Islet of Langerhans (tissue), 1 donor: ENCODE measurements around the gene KDM4D.
"Not testable (repeated sequence)": the region's sequence is repeated elsewhere in the genome, so short reads cannot be mapped to it uniquely, and the experiment has no call there.

Experiments used
- FAIRE-seq: peaks from one replicate; lab custom pipeline; 2011; peaks lifted over from hg19 to GRCh38; lab: Jason Lieb, UNC

Gene KDM4D

DNA sequence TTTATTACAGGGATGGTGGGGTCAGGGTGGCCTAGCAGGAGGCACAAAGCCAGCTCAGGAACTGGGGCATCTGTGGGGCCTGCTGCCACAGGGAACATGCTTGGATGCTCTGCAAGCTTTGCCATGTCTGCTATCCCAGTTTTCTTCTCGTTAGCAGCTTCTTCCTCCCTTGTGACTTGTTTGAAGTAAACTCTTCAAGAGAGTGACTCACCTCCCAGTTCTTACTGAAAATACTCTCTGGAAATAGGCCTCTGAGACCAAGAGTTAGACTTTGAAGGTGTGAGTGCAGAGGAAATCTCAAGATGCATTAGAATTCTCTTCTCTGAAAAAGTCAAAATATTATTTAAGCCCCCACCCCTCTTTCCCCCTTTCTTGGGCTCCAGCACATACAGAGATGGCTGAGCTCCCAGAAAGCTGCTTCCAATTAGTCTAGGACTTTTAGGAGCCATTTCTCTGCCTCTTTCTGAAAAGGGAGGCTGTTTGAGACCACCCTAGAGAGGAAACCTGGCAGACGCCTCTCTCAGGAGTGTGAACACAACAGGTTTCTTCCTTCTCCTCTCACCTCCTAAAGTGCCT lies 15.3 kb upstream of the KDM4D start:
- FAIRE-seq = no peak

- no peak for FAIRE-seq
Observed at GRCh38 chr11:94959179-94959578, 14.3 kb upstream of the KDM4D start.

DNA sequence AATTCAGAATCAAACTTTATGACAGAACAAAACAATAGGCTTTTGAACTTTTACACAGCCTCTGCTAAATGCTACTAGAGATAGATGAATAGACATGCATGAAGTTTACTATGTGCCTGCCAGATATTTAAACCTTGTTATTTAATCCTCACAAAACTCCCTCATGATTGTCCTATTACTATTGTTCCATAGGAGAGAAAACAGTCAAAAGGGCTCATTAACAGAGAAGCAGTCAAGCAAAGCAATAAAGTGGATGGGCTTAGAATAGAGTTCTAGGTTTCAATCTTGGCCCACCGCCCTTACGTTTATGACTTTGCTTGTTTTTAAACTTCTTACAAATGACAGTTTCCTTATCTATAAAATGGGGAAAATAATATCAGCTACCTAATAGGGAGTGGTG lies 13.0 kb upstream of the KDM4D start:
- FAIRE-seq = no peak

DNA sequence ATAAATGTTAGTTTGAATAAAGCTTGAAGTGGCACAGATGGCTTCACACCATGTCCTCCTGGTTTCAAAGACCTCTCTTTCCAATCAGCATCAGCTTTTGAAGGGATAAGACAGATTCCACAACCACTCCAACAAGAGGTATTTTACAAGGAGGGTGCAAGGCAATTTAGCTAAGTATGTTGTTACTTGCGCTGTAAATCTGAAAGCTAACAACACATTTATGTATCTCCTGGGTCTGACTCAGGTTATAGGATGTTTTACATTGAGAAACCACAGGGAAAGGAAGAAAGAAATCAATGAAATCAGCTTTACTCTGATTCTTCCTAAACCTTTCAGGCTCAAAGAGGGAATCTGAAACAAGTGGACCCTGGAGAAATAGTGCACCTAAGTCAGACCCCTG lies 12.3 kb upstream of the KDM4D start:
- no peak for FAIRE-seq

DNA sequence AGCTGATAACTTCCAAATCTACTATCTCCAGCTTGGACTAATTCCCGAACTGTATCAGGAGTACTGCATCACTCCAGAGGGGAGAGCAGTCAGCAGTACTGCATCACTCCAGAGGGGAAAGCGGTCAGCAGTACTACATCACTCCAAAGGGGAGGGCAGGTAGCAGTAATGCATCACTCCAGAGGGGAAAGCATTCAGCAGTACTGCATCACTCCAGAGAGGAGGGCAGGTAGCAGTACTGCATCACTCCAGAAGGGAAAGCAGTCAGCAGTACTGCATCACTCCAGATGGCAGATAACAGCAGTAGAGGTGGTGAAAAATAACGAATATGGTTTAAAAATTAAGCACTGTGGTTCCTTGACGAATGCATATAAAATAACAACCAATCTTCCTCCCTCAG lies 8.6 kb upstream of the KDM4D start:
- no peak for FAIRE-seq

- no peak for FAIRE-seq
Observed at GRCh38 chr11:94968334-94968958, 5.1 kb upstream of the KDM4D start.

- no peak for FAIRE-seq
Observed at GRCh38 chr11:94972700-94973098, 810 bp upstream of the KDM4D start.

DNA sequence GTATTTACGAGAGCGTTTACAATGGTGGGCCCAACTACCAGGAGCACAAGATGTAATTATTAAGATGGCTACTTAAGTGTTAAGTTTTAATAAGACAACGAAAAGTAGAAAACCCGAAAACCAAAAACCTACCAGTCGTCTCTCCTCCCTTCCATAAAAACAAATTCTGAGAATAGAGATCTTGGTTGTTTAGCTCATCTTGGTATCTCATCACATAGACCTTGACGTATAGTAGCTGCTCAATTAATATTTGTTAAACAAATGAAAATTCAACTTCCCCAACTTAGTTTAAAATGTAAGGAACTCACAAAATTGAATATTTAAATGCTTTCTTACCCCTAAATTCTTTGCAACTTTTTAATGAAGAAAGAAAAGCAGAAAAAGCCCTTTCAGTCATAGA lies 669 bp downstream of the KDM4D start:
- FAIRE-seq = no peak

GRCh38 chr11:94975599-94975998 lies 2.1 kb downstream of the KDM4D start:
- no peak for FAIRE-seq

DNA sequence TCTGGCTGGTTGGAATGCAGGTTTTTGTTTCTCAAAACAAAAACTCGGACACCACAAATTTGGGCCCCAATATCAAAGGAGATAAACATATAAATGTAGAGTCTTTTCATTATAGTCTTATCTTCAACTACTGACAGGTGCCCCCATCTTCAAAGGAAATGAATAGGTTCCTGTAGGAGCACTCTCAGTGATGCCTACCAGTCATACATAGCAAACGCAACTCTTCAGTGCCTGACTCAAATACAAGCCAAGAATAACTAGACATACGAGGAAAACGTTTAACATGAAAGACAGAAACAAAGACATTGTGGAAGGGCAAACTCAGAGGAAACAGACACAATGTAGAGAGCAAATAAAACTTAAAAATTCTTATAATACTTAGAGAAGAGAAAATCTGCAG lies 13.9 kb downstream of the KDM4D start:
- no peak for FAIRE-seq

GRCh38 chr11:94988748-94989147 lies 15.2 kb downstream of the KDM4D start:
- no peak for FAIRE-seq

DNA sequence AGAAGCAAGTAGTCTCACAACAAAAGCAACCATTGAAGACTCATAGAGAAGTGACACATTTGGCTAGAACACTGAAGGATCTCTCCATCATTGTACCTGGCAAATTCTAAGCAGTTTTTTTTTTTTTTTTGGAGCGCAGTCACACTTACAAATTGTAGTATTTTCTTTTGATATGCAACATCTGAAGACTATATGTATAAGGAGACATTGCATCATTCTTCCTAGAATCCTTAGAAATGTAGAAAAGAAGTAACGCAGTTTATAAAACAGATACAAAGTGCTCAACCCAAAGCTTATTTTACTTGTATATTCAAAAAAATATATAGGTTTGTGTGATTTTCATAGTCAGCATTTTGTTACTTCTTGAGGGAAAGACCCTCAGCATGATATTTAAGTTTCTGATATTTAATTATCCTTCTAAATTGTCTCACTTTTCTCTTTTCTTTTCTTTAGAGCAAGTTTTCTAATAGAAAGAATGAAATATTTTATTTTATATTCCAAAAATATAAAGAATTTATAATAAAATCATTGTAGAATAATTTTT lies 20.0 kb downstream of the KDM4D start:
- no peak for FAIRE-seq

DNA sequence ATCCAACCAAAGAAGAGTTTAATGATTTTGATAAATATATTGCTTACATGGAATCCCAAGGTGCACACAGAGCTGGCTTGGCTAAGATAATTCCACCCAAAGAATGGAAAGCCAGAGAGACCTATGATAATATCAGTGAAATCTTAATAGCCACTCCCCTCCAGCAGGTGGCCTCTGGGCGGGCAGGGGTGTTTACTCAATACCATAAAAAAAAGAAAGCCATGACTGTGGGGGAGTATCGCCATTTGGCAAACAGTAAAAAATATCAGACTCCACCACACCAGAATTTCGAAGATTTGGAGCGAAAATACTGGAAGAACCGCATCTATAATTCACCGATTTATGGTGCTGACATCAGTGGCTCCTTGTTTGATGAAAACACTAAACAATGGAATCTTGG lies 23.9 kb downstream of the KDM4D start:
- no peak for FAIRE-seq

DNA sequence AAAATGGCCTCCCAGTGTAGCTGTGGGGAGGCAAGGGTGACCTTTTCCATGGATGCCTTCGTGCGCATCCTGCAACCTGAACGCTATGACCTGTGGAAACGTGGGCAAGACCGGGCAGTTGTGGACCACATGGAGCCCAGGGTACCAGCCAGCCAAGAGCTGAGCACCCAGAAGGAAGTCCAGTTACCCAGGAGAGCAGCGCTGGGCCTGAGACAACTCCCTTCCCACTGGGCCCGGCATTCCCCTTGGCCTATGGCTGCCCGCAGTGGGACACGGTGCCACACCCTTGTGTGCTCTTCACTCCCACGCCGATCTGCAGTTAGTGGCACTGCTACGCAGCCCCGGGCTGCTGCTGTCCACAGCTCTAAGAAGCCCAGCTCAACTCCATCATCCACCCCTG lies 24.8 kb downstream of the KDM4D start:
- no peak for FAIRE-seq

GRCh38 chr11:95003716-95004115 lies 30.2 kb downstream of the KDM4D start:
- FAIRE-seq = no peak

DNA sequence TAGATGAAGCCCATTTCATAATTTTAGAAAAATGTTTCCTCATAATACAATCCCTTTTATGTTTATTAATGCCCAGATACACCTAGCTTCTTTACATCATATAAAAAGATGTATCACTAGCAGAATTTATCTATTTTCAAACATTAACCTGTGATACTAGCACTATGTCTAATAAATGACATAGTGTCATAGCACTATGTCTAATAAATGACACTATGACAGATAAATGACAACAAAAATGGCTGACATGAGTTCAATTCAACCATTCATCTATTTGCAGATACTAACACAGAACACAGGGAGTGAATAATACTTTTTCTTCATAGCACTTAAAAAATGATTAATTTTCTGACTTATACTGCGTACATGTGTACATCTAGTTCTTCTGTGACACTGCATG lies 32.1 kb downstream of the KDM4D start:
- FAIRE-seq = no peak

- FAIRE-seq = no peak
Observed at GRCh38 chr11:95011376-95011775, 37.9 kb downstream of the KDM4D start.

GRCh38 chr11:95014184-95014821 lies 40.8 kb downstream of the KDM4D start:
- FAIRE-seq = no peak

DNA sequence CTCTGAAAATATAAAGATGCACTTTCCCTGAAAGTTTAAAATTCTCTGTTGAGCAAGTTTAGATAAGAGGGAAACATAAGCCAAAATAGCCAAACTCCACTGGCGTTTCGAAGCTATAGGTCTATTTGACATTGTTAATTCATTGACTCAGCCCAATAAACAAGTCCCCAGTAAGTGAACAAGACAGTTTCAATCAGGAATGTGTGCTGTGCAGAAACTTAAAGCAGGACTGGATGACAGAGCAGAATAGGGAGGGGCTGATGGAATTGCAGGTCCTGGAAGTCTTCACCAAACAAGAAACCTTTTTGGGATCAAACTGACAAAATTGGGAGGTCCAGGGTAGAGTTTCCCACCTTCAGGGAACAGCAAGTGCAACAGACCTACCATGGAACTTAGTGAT lies 42.6 kb downstream of the KDM4D start:
- no peak for FAIRE-seq

DNA sequence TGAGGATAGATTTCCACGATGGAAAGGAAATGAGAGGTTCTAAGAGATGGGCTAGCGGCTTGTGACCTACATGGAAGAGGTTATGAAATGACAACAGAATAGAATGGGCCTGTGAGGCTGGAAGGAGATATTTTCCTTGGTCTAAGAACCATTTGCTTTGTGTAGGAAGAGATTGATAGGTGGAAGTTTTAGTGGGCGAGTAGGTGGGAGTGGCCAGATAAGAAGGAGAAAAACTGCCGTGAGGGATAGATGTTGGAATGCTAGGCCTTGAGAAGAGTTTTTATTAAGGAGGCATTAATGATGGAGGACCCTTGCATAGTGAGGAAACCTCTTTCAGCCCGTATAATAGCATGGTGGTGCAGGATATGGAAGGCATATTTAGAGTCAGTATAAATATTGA lies 48.0 kb downstream of the KDM4D start:
- not testable (repeated sequence) for FAIRE-seq

DNA sequence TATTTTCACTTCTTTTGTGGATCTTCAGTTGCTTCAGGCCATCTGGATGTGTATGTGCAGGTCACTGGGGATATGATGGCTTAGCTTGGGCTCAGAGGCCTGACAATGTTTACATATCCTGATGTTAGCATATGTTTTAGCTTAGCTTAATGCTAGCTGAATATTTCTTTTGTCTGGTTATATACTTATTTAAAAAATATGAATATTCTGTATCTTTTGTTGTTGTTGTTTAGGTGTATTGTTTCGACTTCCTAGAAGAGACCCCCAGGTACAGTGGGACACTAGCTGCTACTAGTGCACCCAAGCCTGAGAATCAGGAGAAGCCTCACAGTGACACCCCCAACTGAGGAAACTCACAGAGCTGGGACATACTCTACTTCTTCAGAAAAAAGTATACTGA lies 51.4 kb downstream of the KDM4D start, which contains the start of gene KDM4E:
Gene KDM4E (plus strand): TSS at position 301 of the 400 bp plus-strand sequence. CDS start 300 bp downstream, outside the sequence.
- no peak for FAIRE-seq

DNA sequence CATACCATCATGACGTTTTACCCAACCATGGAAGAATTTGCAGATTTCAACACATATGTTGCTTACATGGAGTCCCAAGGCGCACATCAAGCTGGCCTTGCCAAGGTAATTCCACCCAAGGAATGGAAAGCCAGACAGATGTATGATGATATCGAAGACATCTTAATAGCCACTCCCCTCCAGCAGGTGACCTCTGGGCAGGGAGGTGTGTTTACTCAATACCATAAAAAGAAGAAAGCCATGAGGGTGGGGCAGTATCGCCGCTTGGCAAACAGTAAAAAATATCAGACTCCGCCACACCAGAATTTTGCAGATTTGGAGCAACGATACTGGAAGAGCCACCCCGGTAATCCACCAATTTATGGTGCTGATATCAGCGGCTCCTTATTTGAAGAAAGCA lies 52.1 kb downstream of the KDM4D start:
- not testable (repeated sequence) for FAIRE-seq

DNA sequence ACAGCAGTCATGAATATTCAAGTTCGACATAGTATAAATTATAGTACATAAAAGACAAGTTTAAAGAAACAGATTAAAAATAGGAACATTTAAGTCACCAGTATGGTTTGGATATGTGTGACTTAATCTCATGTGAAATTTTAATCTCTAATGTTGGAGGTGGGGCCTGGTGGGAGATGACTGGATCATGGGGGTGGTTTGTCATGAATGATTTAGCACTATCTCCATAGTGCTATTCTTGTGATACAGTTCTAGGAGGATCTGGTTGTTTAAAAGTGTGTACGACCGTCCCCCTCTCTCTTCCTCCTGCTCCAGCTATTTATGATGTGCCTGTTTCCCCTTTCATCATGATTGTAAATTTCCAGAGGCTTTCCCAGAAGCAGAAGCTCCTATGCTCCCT lies 54.8 kb downstream of the KDM4D start:
- no peak for FAIRE-seq

GRCh38 chr11:95033051-95033450 lies 59.5 kb downstream of the KDM4D start:
- no peak for FAIRE-seq
